C4-2B (cell line): ENCODE data around the gene CNN3.

Experiments
- ZFX ChIP-seq: fragments of 450-650 bp; IDR thresholded peaks from 2 replicates; pipeline ENCODE4 v1.6.1; 2017
- TF ChIP-seq, protein P1 (sequence below): fragments of 450-650 bp; conservative IDR thresholded peaks from 2 replicates; pipeline ENCODE4 v1.5.1; 2017; ENCODE audit warnings: mild to moderate bottlenecking

DNA sequence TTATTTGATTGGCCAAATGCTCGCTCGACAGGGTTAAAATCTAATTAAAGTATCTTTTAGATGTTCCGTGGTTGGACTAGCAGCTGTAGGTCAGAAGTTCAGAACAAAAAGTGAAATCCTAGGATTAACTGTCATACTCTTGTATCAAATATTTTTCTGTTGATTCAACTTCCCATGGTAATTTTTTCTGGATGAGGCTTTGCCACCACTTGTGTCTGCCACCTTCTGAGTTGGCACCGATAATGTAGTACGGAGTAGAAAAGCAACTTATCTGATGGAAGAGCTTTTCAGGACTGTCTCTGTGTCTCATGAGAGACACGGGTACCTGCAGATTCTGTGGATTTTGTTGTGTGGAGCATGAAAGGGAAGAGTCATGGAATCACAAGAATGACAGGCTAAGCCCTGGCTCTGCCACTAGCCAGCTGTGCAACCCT, 44.6 kb upstream of the CNN3 start:
- TF ChIP-seq, protein P1, sequence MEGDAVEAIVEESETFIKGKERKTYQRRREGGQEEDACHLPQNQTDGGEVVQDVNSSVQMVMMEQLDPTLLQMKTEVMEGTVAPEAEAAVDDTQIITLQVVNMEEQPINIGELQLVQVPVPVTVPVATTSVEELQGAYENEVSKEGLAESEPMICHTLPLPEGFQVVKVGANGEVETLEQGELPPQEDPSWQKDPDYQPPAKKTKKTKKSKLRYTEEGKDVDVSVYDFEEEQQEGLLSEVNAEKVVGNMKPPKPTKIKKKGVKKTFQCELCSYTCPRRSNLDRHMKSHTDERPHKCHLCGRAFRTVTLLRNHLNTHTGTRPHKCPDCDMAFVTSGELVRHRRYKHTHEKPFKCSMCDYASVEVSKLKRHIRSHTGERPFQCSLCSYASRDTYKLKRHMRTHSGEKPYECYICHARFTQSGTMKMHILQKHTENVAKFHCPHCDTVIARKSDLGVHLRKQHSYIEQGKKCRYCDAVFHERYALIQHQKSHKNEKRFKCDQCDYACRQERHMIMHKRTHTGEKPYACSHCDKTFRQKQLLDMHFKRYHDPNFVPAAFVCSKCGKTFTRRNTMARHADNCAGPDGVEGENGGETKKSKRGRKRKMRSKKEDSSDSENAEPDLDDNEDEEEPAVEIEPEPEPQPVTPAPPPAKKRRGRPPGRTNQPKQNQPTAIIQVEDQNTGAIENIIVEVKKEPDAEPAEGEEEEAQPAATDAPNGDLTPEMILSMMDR = no peak
- no peak for TF ChIP-seq ZFX
